GM19099 (cell line): Measurements from ENCODE around the gene RGMA.

Source experiments
- POLR2A ChIP-seq: IDR thresholded peaks from 3 replicates; pipeline ENCODE4 v1.6.1; 2011; ENCODE audit warnings: low read depth; ENCODE audit not compliant: insufficient read length; ENCODE audit errors: extremely low read depth

Gene RGMA

GRCh38 chr15:93076875-93077274 is 12.1 kb downstream of the RGMA start:
- TF ChIP-seq POLR2A, result no peak

GRCh38 chr15:93076217-93076616 is 12.8 kb downstream of the RGMA start:
- no peak for TF ChIP-seq POLR2A

GRCh38 chr15:93074599-93074998 is 14.4 kb downstream of the RGMA start:
- no peak for TF ChIP-seq POLR2A

- no peak for TF ChIP-seq POLR2A
Observed at GRCh38 chr15:93073465-93073952, 15.5 kb downstream of the RGMA start.

- TF ChIP-seq POLR2A, result no peak
Observed at GRCh38 chr15:93072411-93073394, 16.3 kb downstream of the RGMA start.

GRCh38 chr15:93072011-93072410 is 17.0 kb downstream of the RGMA start:
- TF ChIP-seq POLR2A, result no peak

- TF ChIP-seq POLR2A, result no peak
Observed at GRCh38 chr15:93071469-93071936, 17.5 kb downstream of the RGMA start.

GRCh38 chr15:93070551-93071296 is 18.3 kb downstream of the RGMA start:
- TF ChIP-seq POLR2A, result no peak

- TF ChIP-seq POLR2A, result no peak
Observed at GRCh38 chr15:93070132-93070531, 18.9 kb downstream of the RGMA start.

- no peak for TF ChIP-seq POLR2A
Observed at GRCh38 chr15:93068581-93069199, 20.3 kb downstream of the RGMA start.

- TF ChIP-seq POLR2A, result no peak
Observed at GRCh38 chr15:93067649-93068085, 21.3 kb downstream of the RGMA start.

GRCh38 chr15:93066834-93067648 is 22.0 kb downstream of the RGMA start:
- no peak for TF ChIP-seq POLR2A

GRCh38 chr15:93066224-93066681 is 22.8 kb downstream of the RGMA start:
- TF ChIP-seq POLR2A, result no peak

GRCh38 chr15:93065641-93066045 is 23.4 kb downstream of the RGMA start:
- TF ChIP-seq POLR2A, result no peak
